Uterus (tissue), 2 donors: ENCODE results near the gene CTIF.

Experiments used
- POLR2A ChIP-seq, 2 donors: fragments of 450-650 bp; IDR thresholded peaks; one replicate each; pipeline ENCODE4 v1.6.1; 2016; ENCODE audit warnings: antibody characterized with exemption in 2 of 2, mild to moderate bottlenecking in 1 of 2, moderate library complexity in 1 of 2
- TF ChIP-seq, protein P1 (sequence below), 4 experiments: fragments of 200-600 bp in 2 of 4; fragments of 450-650 bp in 2 of 4; sonication (generic) in 2 of 4; IDR thresholded peaks; one replicate each; pipeline ENCODE4 v1.5.1; 2016 to 2019; ENCODE audit warnings: antibody characterized with exemption in 4 of 4, mild to moderate bottlenecking in 2 of 4, moderate library complexity in 1 of 4

DNA sequence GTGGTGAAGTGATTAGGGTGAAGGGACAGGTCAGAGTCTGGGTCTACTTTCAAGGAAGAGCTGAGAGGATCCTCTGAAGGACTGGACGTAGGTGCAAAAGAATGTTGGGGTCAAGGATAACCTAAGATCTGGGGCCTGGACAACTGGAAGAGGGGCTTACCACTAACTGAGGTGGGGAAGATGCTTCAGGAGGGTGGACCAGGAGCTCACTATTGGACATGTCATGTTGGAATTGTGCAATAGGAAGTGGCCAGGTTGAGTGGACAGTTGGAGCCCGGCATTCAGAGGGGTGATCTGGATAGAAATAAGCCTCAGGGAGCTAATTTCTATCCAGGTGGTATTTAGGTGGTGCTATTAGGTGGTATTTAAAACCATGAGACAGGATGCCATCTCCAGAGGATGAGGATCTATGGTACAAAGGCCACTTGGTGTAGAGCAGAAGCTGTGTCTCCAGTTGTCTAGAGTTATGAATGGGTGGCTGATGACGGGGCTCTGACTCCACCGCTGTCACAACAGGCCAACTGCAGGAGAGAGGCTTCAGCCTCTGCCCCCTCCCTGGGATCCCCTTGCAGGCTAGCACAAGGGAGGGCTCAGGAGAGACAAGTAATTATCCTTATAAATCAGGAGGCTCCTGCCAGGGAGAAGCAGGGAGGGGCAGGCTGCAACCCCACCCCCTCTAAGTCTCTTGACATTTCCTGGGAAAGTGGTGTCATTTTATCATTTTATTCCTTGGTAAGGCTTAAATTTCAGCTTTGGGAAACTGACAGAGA is 254.0 kb downstream of the CTIF start:
- TF ChIP-seq, protein P1, sequence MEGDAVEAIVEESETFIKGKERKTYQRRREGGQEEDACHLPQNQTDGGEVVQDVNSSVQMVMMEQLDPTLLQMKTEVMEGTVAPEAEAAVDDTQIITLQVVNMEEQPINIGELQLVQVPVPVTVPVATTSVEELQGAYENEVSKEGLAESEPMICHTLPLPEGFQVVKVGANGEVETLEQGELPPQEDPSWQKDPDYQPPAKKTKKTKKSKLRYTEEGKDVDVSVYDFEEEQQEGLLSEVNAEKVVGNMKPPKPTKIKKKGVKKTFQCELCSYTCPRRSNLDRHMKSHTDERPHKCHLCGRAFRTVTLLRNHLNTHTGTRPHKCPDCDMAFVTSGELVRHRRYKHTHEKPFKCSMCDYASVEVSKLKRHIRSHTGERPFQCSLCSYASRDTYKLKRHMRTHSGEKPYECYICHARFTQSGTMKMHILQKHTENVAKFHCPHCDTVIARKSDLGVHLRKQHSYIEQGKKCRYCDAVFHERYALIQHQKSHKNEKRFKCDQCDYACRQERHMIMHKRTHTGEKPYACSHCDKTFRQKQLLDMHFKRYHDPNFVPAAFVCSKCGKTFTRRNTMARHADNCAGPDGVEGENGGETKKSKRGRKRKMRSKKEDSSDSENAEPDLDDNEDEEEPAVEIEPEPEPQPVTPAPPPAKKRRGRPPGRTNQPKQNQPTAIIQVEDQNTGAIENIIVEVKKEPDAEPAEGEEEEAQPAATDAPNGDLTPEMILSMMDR (IDR thresholded peaks at IDR 0.05) = no peak
- no peak for TF ChIP-seq POLR2A (IDR thresholded peaks at IDR 0.05)
